ENCODE measurements around the gene ABCG8.

DNA sequence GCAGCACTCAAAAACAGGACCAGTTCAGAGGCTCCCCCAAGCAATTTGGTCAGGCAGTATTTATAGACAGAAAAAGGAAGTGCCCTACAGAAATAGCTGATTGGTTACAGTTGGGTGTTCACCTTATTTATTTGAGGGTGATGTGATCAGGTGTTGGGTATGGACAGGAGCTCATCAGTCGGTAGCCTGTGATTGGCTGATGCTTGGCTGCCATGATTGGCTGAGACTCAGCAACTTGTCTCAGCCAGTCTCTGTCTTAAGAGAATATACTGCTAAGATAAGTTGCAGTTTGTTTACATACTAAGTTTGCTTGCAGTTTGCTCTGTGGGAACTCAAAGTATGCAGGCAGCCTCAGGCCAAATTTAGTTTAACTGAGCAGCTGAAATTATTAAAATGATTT, 9.4 kb downstream of the ABCG8 start:
- no peak for TF ChIP-seq GATA3 (IDR thresholded peaks at IDR 0.05; ENCODE audit: low read depth, low read length)
- no peak for TF ChIP-seq GATA2 (IDR thresholded peaks at IDR 0.05; ENCODE audit: low read depth, low read length)

All from SH-SY5Y (cell line).